Spinal cord (tissue), 10 donors: Measurements from ENCODE around the gene SHANK1. TPM values are rescaled to one million over a fixed set of nuclear protein-coding genes. Genes with fewer than 3 reads are reported as not detected.
"Not testable (repeated sequence)": the region's sequence is repeated elsewhere in the genome, so short reads cannot be mapped to it uniquely, and the experiment has no call there.

Experiments used
- DNase-seq, 6 donors: peaks; one replicate each; pipeline versions ENCODE4 v3.0.0 to v3.0.0-alpha.2; 2013 to 2015; ENCODE audit warnings: low spot score in 6 of 6, low read depth in 4 of 6
- H3K27ac ChIP-seq: one replicate; pipeline ENCODE4 v1.5.1; 2013; ENCODE audit warnings: low read depth, low read length, control low read depth
- H3K27me3 ChIP-seq: one replicate; pipeline ENCODE4 v1.6.1; 2013; ENCODE audit warnings: low read length; ENCODE audit not compliant: control insufficient read depth, insufficient read depth
- H3K36me3 ChIP-seq: one replicate; pipeline ENCODE4 v1.6.1; 2013; ENCODE audit warnings: low read length; ENCODE audit not compliant: control insufficient read depth, insufficient read depth
- H3K4me1 ChIP-seq: one replicate; pipeline ENCODE4 v1.6.1; 2013; ENCODE audit warnings: low read length; ENCODE audit not compliant: control insufficient read depth, insufficient read depth
- H3K4me3 ChIP-seq: one replicate; pipeline ENCODE4 v1.5.1; 2013; ENCODE audit warnings: low read depth, low read length, control low read depth
- H3K9me3 ChIP-seq: one replicate; pipeline ENCODE4 v1.6.1; 2013; ENCODE audit warnings: low read length; ENCODE audit not compliant: control insufficient read depth, insufficient read depth
- WGBS: methylation state at CpG from one replicate; pipeline ENCODE4 v1.1.5; 2013; ENCODE audit warnings: missing lambda C conversion rate; ENCODE audit not compliant: insufficient coverage; 5-methylcytosine and 5-hydroxymethylcytosine counted together
- polyA plus RNA-seq, 2 donors: library from polyadenylated mRNA; unstranded; fragments of 120-200 nt; gene quantifications; one replicate each; pipeline ENCODE4 v1.2.1, GENCODE V29; 2013; ENCODE audit not compliant: insufficient read length in 2 of 2
- total RNA-seq, 2 donors: library from RNA; depleted of rRNA in 1 of 2; stranded (reverse); fragments of 120-200 nt in 1 of 2; fragments of >200 nt in 1 of 2; gene quantifications; one replicate each; pipeline versions ENCODE4 v1.2.3 to v1.2.4, GENCODE V29; 2013 to 2014
- donor health status: healthy.

The SHANK1 gene
- total and polyA plus RNA-seq, 4 donors: 8.4 to 116 (median 61.9) TPM

GRCh38 chr19:50620394-50620906, 99.2 kb downstream of the SHANK1 start:
- H3K27ac ChIP-seq, H3K9me3 ChIP-seq, H3K4me1 ChIP-seq, H3K36me3 ChIP-seq, H3K4me3 ChIP-seq, H3K27me3 ChIP-seq: not testable (repeated sequence)
- WGBS: no CpG with 5 or more reads among the region's 5 CpGs
- peak in 1 of 6 donors; percentile 65 for DNase-seq

- DNase-seq, H3K27me3 ChIP-seq, H3K9me3 ChIP-seq, H3K27ac ChIP-seq, H3K36me3 ChIP-seq, H3K4me3 ChIP-seq, H3K4me1 ChIP-seq: not testable (repeated sequence)
- 91% methylated on average over 5 of the region's 5 CpGs for WGBS
These were observed 100.4 kb downstream of the SHANK1 start for GRCh38 chr19:50619184-50619583.

GRCh38 chr19:50618379-50618778, 101.2 kb downstream of the SHANK1 start:
- WGBS: 95% methylated on average over 2 of the region's 5 CpGs
- H3K27ac ChIP-seq, H3K4me3 ChIP-seq, H3K9me3 ChIP-seq, H3K27me3 ChIP-seq, DNase-seq, H3K36me3 ChIP-seq, H3K4me1 ChIP-seq: not testable (repeated sequence)

- H3K4me1 ChIP-seq, H3K27me3 ChIP-seq, H3K4me3 ChIP-seq, H3K27ac ChIP-seq, H3K9me3 ChIP-seq, DNase-seq, H3K36me3 ChIP-seq: not testable (repeated sequence)
- 83% methylated on average over 5 of the region's 11 CpGs for WGBS
These were observed 106.8 kb downstream of the SHANK1 start for GRCh38 chr19:50612504-50613404.

Other genes starting within 250 kb of the SHANK1 start
- gene EMC10, start 243.3 kb downstream of the SHANK1 start, total RNA-seq: 100 to 1,000 TPM in 1 of 2 donors, 10 to 100 TPM in 1; 78.4 to 184 TPM
- gene EMC10, start 243.3 kb downstream of the SHANK1 start, polyA plus RNA-seq: 100 to 1,000 TPM; 256 to 267 TPM
- gene GARIN5A, start 243.0 kb downstream of the SHANK1 start, total RNA-seq: 1 to 10 TPM; 4.2 to 5.8 TPM
- gene GARIN5A, start 243.0 kb downstream of the SHANK1 start, polyA plus RNA-seq: 10 to 100 TPM; 11.6 to 14.1 TPM
- 10 to 100 TPM in 1 of 2 donors, 1 to 10 TPM in 1; 9.3 to 19.8 TPM for gene JOSD2, start 208.6 kb downstream of the SHANK1 start, total RNA-seq
- 10 to 100 TPM; 27.7 to 29.8 TPM for gene JOSD2, start 208.6 kb downstream of the SHANK1 start, polyA plus RNA-seq
- 1 to 10 TPM; 1.5 to 1.6 TPM for gene ASPDH, start 205.9 kb downstream of the SHANK1 start, total RNA-seq
- gene ASPDH, start 205.9 kb downstream of the SHANK1 start, polyA plus RNA-seq: 1 to 10 TPM; 6.7 to 7.7 TPM
- gene LRRC4B, start 151.4 kb downstream of the SHANK1 start, total RNA-seq: 10 to 100 TPM; 30.4 to 55.2 TPM
- 100 to 1,000 TPM; 208 to 209 TPM for gene LRRC4B, start 151.4 kb downstream of the SHANK1 start, polyA plus RNA-seq
- 10 to 100 TPM; 10.0 to 21.8 TPM for gene SYT3, start 79.9 kb downstream of the SHANK1 start, total RNA-seq
- 10 to 100 TPM; 76.9 to 84.1 TPM for gene SYT3, start 79.9 kb downstream of the SHANK1 start, polyA plus RNA-seq
- 1 to 10 TPM; 1.4 to 7.1 TPM for gene C19orf81, start 70.4 kb downstream of the SHANK1 start, total RNA-seq
- gene C19orf81, start 70.4 kb downstream of the SHANK1 start, polyA plus RNA-seq: 1 to 10 TPM; 6.1 to 6.2 TPM
- gene CLEC11A, start 3.6 kb upstream of the SHANK1 start, total RNA-seq: 10 to 100 TPM; 17.0 to 44.7 TPM
- 10 to 100 TPM; 29.4 to 37.4 TPM for gene CLEC11A, start 3.6 kb upstream of the SHANK1 start, polyA plus RNA-seq
- gene GPR32, start 50.7 kb upstream of the SHANK1 start, total RNA-seq: not detected
- gene GPR32, start 50.7 kb upstream of the SHANK1 start, polyA plus RNA-seq: under 1 TPM in 1 of 2 donors, not detected in 1; 0.12 TPM
- not detected for gene ACP4, start 70.6 kb upstream of the SHANK1 start, total RNA-seq
- gene ACP4, start 70.6 kb upstream of the SHANK1 start, polyA plus RNA-seq: under 1 TPM in 1 of 2 donors, not detected in 1; 0.44 TPM
- gene KLK1, start 104.0 kb upstream of the SHANK1 start, total RNA-seq: 1 to 10 TPM in 1 of 2 donors, under 1 TPM in 1; 0.50 to 1.3 TPM
- gene KLK1, start 104.0 kb upstream of the SHANK1 start, polyA plus RNA-seq: 1 to 10 TPM in 1 of 2 donors, not detected in 1; 2.0 TPM
- not detected for gene KLK15, start 113.8 kb upstream of the SHANK1 start, total RNA-seq
- gene KLK15, start 113.8 kb upstream of the SHANK1 start, polyA plus RNA-seq: not detected
- not detected for gene KLK3, start 135.1 kb upstream of the SHANK1 start, total RNA-seq
- not detected for gene KLK3, start 135.1 kb upstream of the SHANK1 start, polyA plus RNA-seq
- gene KLK2, start 153.6 kb upstream of the SHANK1 start, total RNA-seq: under 1 TPM; 0.06 to 0.10 TPM
- under 1 TPM in 1 of 2 donors, not detected in 1; 0.38 TPM for gene KLK2, start 153.6 kb upstream of the SHANK1 start, polyA plus RNA-seq
- gene KLK4, start 191.6 kb upstream of the SHANK1 start, total RNA-seq: under 1 TPM in 1 of 2 donors, not detected in 1; 0.59 TPM
- gene KLK4, start 191.6 kb upstream of the SHANK1 start, polyA plus RNA-seq: 1 to 10 TPM; 1.6 to 1.9 TPM
- under 1 TPM; 0.44 to 0.79 TPM for gene KLK5, start 233.2 kb upstream of the SHANK1 start, total RNA-seq
- gene KLK5, start 233.2 kb upstream of the SHANK1 start, polyA plus RNA-seq: 1 to 10 TPM in 1 of 2 donors, under 1 TPM in 1; 0.93 to 2.5 TPM
- gene KLK6, start 249.8 kb upstream of the SHANK1 start, total RNA-seq: 1 to 10 TPM; 5.7 to 9.6 TPM
- 10 to 100 TPM; 15.4 to 16.5 TPM for gene KLK6, start 249.8 kb upstream of the SHANK1 start, polyA plus RNA-seq